Measurements from ENCODE around the gene CHKB. TPM values are rescaled to one million over a fixed set of nuclear protein-coding genes. Genes with fewer than 3 reads are reported as not detected.

CHKB gene
- total RNA-seq, 1 donor from 2014 or later: 88.1 TPM

GRCh38 chr22:50548040-50548920 lies 34.4 kb downstream of the CHKB start:
- no peaks in the 10 kb centered on the region for H3K27me3 Mint-ChIP-seq (ENCODE audit: low read depth)
- TF ChIP-seq CTCF (conservative IDR thresholded peaks at IDR 0.05): no peak
- no peak overlapping the region for H3K27ac Mint-ChIP-seq (ENCODE audit: unreplicated experiment)
- no peak overlapping the region for H3K4me3 Mint-ChIP-seq
- DNase-seq (ENCODE audit: low read depth, low spot score): no peak
- H3K9me3 Mint-ChIP-seq: no peaks in the 10 kb centered on the region
- no peaks in the 10 kb centered on the region for H3K4me1 Mint-ChIP-seq
- no peaks in the 10 kb centered on the region for H3K36me3 Mint-ChIP-seq (ENCODE audit: low read depth)

DNA sequence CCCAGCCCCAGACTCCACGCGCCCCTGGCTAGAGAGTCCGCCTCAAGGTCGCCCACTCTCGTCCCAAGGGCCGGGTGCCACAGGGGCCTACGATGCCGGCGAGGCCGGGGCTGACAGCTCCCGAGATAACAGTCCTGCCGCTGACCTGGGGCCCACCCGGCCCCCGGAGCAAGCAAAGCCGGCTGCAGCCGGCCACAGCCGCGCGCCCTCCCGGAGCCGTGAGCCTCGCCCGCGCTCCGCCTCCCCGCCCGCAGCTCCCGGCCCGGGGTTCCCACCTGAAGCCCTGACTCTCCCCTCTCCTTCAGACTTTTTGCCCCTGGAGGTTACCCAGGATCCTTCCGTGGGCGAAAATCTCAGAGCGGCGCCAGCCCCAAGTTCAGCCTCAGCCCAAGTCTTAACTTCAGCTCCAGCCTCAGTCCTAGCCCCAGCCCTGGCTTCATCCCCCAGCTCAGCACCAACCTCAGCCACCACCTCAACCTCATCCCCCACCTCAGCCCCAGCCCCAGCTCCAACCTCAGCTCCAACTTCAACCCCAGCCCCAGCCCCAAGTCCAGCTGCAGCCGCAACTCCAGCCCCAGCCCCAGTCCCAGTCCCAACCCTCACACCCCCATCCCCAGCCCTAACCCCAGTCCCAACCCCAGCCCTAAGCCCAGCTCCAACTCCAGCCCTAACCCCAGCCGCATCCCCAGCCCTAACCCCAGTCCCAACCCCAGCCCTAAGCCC lies 35.2 kb downstream of the CHKB start:
- Mint-ChIP-seq H3K4me1 (no peaks in the 10 kb centered on the region), H3K4me3 (no peak overlapping the region), H3K27me3 (ENCODE audit: low read depth) (peaks cover 3% of the 10 kb centered on the region), H3K27ac (ENCODE audit: unreplicated experiment) (no peak overlapping the region), H3K9me3 (no peaks in the 10 kb centered on the region), H3K36me3 (ENCODE audit: low read depth) (no peaks in the 10 kb centered on the region)
- TF ChIP-seq CTCF (conservative IDR thresholded peaks at IDR 0.05): no peak
- DNase-seq (ENCODE audit: low read depth, low spot score): no peak

DNA sequence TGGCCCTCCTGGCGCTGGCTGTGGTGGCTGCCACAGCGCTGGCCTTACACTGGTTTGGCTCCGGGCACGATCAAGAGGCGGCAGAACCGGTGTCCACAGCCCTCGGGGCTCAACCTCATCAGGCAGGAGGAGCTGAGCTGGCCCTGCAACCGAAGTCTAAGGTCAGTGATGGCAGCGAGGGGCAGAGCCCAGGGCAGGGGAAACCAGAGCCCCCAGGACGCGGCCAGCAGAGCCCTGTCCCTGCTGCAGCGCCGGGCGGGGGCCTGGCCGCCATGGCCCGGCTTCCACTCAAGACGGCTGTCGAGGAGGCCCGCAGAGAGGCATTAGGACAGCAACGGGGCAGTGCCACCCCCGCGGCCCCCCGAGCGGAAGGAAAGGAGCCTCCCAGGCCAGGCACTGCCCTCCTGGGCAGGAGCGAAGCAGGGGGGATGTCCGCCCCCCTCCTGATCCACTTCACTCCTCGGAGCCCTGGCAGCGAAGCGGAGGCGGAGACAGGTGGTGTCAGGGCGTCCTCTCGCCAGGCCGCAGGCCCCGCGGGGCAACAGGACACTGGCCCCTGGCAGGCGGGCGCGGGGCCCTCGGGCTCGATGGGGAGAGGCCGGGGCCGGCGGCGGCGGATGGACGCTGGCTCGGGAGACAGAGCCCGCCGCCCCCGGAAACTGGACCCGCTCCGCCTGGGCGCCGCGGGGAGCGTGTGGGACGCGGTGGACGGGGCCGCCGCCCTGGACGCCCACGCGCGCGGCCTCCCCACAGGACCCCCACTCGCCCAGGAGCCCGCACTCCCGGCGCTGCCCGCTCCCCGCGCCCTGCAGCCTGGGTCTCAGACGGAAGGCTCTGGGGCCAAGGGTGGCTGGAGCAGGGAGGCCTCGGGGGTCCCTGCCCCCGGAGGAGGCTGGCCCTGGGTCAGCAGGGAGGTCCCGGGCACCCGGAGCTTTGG lies 36.1 kb downstream of the CHKB start:
- DNase-seq (ENCODE audit: low read depth, low spot score): no peak
- H3K27me3 Mint-ChIP-seq (ENCODE audit: low read depth): peaks cover 8% of the 10 kb centered on the region
- H3K36me3 Mint-ChIP-seq (ENCODE audit: low read depth): no peaks in the 10 kb centered on the region
- no peak for TF ChIP-seq CTCF (conservative IDR thresholded peaks at IDR 0.05)
- no peak overlapping the region for H3K27ac Mint-ChIP-seq (ENCODE audit: unreplicated experiment)
- no peaks in the 10 kb centered on the region for H3K9me3 Mint-ChIP-seq
- H3K4me1 Mint-ChIP-seq: no peaks in the 10 kb centered on the region
- no peak overlapping the region for H3K4me3 Mint-ChIP-seq

GRCh38 chr22:50545522-50546325 lies 36.9 kb downstream of the CHKB start, which contains the start of gene KLHDC7B:
KLHDC7B (plus strand) TSS chr22:50545899; CDS start chr22:50546244, 345 bp downstream.
- no peak within 1 kb of the TSS for H3K4me3 Mint-ChIP-seq
- H3K4me1 Mint-ChIP-seq: no peaks in the 10 kb centered on the region
- H3K9me3 Mint-ChIP-seq: no peaks in the 10 kb centered on the region
- no peak for TF ChIP-seq CTCF (conservative IDR thresholded peaks at IDR 0.05)
- H3K36me3 Mint-ChIP-seq (ENCODE audit: low read depth): no peaks in the 10 kb centered on the region
- DNase-seq (ENCODE audit: low read depth, low spot score): no peak
- peaks cover 10% of the 10 kb centered on the region for H3K27me3 Mint-ChIP-seq (ENCODE audit: low read depth)
- H3K27ac Mint-ChIP-seq (ENCODE audit: unreplicated experiment): no peak within 1 kb of the TSS
